NCI-H69 (cell line): ENCODE results near the gene ZNF446.
"Not testable (repeated sequence)": the region's sequence is repeated elsewhere in the genome, so short reads cannot be mapped to it uniquely, and the experiment has no call there.

Source experiments
- DNase-seq: peaks from one replicate; lab custom pipeline; 2025; lab: John Stamatoyannopoulos, UW

Gene ZNF446

DNA sequence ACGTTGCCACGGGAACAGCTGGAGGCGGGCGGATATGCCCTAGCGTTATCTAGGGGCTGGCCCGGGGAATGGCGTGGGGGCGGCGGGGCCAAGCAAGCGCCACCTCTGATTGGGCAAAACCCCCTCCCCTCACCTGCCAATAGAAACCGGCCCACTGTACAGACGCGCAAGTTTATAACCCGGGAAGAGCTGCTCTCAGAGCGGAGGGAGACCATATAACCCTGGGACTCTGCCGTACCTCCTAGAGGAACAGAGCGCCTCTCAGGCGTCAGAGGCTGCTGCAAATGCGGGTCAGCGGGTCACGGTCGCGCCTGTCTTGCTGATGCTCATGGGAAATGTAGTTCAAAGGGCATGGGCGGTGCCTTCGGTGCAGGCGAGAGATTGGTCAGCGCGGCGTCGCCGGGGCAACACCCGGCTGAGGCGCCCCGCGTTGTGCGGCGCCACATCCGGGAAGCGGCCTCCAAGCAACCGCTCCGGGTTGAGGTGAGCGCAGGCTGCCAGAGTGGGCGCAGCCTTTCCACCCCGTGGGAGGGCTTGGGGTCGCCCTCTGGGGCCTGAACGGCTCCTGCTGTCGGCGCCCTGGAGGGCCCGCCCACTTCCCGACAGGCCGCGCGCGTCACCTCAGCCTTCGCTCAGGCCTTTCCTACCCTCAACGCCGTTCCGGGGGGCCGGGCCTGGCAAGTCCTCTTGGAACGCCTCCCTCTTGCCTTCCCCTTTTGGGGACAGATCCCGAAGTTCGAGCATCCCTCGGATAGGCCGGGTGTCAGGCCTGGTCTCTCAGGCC lies at the start of gene ZNF446:
Gene ZNF446, plus strand, starts transcription at position 639 of the 784 bp plus-strand sequence. CDS start 867 bp downstream, outside the sequence.
- peak; percentile 99 for DNase-seq

DNA sequence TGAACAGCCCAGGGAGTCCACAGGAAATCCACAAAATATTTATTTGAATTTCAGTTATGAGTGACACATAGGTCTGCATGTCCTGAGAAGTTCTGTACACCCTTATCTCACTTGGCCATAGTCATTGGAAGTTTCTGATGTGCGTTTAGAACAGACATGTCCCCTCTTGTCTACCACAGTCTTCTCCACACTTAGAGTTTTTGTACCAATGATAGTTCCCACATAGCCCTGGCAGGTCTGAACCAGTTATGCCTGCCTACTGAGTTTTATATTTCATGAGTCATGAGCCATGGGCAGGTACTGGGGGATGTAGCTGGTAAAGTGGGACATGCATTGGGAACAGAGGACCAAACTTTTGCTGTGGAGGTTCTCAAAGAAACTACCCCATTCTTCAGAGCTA lies 47.5 kb upstream of the ZNF446 start:
- no peak for DNase-seq

DNA sequence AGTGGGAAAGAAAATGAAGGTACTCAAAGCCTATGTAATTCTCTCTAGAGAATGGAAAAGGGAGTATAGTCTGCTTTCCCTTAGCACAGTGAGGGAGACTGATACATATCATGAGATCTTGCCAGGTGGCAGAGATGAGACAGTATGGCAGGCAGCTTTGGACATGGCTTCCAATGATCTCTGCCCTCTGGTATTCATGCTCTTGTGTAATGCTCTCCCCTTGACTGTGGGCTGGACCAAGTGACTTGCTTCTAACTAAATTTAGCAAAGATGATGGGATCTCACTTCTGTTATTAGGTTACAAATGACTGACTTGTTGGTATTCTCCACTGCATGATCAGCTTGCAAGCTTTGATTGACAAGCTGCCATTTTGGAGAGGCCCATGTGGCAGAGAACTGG lies 46.4 kb upstream of the ZNF446 start:
- no peak for DNase-seq

DNA sequence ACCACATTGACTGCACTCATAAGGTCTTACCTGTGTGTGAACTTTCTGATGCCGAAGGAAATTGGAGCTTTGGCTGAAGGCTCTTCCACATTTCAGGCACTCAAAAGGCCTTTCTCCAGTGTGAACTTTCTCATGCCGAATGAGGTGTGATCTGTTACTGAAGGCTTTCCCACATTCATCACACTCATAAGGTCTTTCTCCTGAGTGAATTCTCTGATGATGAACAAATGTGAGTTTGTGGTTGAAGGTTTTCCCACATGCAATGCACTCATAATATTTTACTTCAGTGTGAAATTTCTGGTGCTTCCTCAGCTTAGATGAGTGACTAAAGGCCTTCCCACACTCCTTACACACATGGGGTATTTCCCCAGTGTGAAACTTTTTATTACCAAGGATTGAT lies 41.9 kb upstream of the ZNF446 start:
- no peak for DNase-seq

DNA sequence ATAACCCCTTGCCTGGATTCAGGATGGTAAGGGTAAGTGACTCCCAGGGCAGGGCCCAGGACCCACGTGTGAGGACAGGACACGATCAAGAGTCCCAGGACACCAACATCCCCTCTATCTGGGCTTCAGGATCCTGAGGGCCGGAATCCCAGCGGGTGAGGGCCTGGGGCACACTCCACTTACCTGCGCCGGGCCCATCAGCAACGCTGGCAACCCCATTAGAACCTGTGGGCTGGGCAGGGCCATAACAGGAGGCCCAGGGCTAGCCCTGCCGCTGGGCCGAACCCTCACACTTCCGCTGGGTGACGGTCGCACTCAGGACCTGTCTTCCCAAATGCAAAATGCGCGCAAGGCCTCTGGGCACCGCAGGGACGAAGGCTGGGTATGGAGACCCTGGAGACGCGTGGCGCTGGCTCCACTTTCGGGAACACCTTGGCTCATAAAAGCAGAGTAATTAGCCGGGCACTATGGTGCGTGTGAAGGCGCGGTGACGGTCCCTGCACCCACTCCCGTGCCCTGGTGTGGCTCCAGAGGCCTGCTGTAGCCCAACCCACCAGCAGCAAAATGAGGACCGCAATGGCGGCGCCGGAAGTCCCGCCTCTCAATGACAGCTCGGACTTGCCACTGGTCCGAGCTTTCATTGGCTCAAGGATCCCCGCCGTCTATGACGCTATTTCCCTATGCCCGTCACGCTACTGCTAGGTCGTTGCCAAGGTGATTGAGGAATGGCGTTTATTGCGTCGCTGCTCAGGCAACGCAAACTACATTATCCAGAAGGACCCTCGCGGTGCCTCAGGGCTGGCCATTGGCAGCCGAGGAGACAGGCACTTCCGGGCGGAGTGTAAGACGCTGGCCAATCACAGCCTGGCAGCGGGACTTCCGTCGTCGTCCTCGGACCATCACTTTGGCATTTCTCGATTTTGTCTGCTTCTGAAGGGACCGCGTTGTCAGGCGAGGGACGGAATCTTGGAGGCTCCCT lies 36.3 kb upstream of the ZNF446 start, which contains the start of gene ZNF132:
Gene ZNF132, minus strand, starts transcription at position 578 of the 979 bp plus-strand sequence. Its CDS starts 332 bp downstream, at position 246.
- no peak for DNase-seq

- DNase-seq, result no peak
Observed at GRCh38 chr19:58440556-58440955, 35.6 kb upstream of the ZNF446 start.

DNA sequence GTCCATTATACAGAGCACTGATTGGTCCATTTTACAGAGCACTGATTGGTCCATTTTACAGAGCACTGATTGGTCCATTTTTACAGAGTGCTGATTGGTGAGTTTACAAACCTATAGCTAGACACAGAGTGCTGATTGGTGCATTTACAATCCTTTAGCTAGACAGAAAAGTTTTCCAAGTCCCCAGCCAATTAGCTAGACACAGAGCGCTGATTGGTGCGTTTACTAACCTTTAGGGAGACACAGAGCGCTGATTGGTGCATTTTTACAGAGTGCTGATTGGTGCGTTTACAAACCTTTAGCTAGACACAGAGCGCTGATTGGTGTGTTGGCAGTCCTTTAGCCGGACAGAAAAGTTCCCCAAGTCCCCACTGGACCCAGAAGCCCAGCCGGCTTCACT lies 33.2 kb upstream of the ZNF446 start:
- DNase-seq, result not testable (repeated sequence)

- DNase-seq, result not testable (repeated sequence)
Observed at GRCh38 chr19:58448860-58449259, 27.3 kb upstream of the ZNF446 start.

DNA sequence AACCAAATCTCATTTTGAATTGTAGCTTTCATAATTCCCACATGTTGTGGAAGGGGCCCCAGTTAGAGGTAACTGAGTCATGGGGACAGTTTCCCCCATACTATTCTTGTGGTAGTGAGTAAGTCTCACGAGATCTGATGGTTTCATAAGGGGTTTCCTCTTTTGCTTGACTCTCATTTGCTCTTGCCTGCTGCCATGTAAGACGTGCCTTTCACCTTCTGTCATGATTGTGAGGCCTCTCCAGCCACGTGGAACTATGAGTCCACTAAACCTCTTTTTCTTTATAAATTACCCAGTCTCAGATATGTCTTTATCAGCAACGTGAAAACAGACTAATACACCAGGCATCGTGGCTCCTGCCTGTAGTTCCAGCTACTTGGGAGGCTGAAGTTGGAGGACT lies 26.2 kb upstream of the ZNF446 start:
- DNase-seq, result not testable (repeated sequence)

DNA sequence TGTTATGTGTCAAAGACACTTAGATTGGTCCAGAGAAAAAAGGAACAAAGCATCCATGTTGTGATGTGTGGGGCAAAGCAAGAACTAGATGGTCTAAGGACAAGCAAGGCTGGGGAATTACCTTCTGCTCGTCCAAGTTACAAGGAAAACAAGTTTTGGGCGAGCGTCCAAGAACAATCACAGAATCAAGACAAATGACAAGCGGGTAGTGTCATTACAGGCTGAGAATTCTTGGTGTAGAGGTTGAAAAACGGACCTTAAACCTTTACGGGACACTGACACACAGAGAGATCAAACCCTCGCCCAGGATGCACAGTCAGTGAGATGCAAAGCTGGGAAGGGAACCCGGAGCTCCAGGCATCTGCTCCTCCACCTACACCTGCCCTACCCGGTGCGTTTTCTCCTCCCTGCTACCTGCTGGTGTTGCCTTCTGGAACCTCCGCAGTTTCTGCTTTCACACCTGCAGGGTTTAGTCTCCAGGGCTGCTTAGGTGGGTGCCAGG lies 25.2 kb upstream of the ZNF446 start:
- no peak for DNase-seq

DNA sequence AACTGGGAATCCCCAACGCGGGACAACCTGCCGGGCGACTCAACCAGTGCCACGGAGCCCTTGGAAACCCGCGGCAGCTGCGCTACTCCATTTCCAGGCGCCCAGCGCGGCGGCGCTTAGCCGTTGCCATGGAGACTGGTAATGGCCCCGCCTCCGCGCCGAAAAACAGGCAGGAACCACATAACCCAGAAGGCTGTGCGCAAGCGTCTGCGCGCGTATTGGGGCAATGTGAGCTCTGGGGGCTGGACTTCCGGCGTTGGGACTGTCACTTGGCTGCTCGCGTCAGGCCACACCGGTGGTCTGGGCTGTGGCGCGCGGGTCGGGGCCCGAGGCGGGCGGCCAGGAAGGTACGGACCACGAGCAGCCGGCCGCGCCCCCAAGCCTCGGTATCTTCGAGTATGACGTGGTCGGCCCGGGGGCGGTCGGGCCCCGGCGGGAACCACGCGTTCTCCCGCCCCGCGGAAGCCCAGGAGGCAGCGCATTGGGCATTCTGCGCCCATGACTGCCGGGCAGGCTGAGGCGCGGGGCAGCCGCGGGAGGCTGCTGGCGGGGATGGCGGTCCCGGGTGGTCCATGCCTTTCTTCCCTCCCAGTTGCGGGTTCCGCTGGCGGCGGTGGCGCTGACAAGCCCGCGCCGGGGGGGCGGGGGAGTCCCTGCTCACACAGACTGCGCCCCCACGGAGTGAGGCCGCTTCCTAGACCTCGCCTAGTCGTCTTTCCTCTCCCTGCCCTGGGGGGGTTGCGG lies 24.6 kb upstream of the ZNF446 start, which contains the start of gene ZNF324B:
Gene ZNF324B, plus strand, starts transcription at position 265 of the 744 bp plus-strand sequence. CDS start 2,080 bp downstream, outside the sequence.
- DNase-seq, result peak; percentile 99

- no peak for DNase-seq
Observed at GRCh38 chr19:58453743-58454142, 22.4 kb upstream of the ZNF446 start.

- no peak for DNase-seq
Observed at GRCh38 chr19:58455306-58455705, 20.8 kb upstream of the ZNF446 start.

GRCh38 chr19:58456111-58456510 lies 20.0 kb upstream of the ZNF446 start:
- DNase-seq, result no peak

DNA sequence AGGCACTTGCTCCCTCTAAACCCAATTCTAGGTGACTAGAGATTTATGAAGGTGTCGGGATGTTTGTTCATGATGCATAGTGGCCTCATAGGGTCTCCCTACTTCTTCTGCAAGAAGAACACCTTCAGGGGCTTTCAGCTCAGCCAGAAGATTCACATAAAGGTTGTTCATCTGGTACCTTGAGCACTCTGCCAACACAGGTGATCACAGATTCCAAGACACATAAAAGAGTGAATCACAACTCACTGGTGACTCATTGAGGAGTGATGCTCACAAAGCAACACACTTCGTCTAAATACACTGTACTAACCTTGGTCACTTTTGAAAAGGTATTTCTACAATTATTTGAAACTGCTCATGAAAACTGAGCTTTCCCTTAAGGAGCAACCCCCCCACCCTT lies 16.1 kb upstream of the ZNF446 start:
- DNase-seq, result no peak

DNA sequence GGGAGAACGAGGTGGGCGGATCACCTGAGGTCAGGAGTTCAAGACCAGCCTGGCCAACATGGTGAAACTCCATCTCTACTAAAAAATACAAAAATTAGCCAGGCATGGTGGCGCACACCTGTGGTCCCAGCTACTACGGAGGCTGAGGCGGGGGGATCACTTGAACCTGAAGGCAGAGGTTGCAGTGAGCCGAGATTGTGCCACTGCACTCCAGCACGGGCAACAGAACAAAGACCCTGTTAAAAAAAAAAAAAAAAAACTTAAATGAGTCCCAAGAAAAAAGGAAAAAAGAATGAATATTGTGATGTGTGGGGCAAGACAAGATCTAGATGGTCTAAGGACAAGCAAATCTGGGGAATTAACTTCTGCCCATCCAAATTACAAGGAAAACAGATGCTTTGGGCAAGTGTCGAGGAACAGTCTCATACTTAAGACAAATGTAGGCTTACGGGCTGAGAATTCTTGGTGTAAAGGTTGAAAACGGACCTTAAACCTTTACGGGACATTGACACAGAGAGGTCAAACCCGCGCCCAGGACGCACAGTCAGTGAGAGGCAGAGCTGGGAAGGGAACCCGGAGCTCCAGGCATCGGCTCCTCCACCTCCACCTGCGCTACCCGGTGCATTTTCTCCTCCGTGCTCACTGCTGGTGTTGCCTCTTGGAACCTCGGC lies 9.9 kb upstream of the ZNF446 start:
- no peak for DNase-seq

DNA sequence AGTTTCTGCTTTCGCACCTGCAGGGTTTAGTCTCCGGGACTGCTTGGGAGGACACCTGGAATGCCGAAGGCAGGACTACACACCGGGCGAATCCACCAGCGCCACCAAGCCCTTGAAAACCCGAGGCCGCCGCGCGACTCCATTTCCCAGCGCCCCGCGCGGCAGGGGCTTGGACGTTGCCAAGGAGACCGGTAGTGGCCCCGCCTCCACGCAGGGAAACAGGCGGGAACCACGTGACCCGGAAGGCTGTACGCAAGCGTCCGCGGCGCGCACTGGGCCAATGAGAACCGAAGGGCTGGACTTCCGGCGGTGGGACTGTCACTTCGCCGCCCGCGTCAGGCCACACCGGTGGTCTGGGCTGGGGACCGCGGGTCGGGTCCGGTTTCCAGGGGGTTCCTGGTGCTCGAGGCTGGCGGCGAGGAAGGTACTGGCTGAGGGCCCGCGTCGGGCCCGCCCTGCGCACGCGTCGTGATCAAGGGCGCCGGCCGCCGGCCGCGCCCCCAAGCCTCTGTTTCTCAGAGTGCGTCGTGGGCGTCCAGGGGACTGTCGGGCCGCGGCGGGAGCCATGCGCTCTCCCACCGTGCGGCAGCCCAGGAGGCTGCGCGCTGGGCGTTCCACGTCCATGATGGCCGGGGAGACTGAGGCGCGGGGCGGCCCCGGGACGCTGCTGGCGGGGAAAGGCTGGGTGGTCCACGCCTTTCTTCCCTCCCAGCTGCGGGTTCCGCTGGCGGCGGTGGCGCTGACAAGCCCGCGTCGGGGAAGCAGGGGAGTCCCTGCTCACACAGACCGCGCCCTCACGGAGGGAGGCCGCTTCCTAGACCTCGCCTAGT lies 9.2 kb upstream of the ZNF446 start, which contains the start of gene ZNF324:
Gene ZNF324, plus strand, starts transcription at position 321 of the 830 bp plus-strand sequence. CDS start 2,106 bp downstream, outside the sequence.
- DNase-seq, result peak; percentile 99

- peak; percentile 39 for DNase-seq
Observed at GRCh38 chr19:58468216-58468839, 7.8 kb upstream of the ZNF446 start.

- DNase-seq, result no peak
Observed at GRCh38 chr19:58469241-58470013, 6.7 kb upstream of the ZNF446 start.
